Liver (tissue), 9 donors: ENCODE measurements around the gene ERBB4. TPM values are rescaled to one million over a fixed set of nuclear protein-coding genes. Genes with fewer than 3 reads are reported as not detected.

Experiments
- DNase-seq: peaks from one replicate; pipeline ENCODE4 v3.0.0-alpha.2; 2017; ENCODE audit warnings: low spot score
- H3K27ac ChIP-seq, 2 donors: one replicate each; pipeline ENCODE4 v1.7.0; 2013; ENCODE audit warnings: inconsistent platforms in 2 of 2, low read length in 2 of 2, control low read depth in 1 of 2, low read depth in 1 of 2, mild to moderate bottlenecking in 1 of 2
- H3K27me3 ChIP-seq, 4 donors: one replicate each; pipeline versions ENCODE4 v1.6.1 to v1.7.0; 2013; ENCODE audit warnings: low read length in 3 of 4, inconsistent platforms in 1 of 4, mild to moderate bottlenecking in 1 of 4, moderate library complexity in 1 of 4; ENCODE audit not compliant: control insufficient read depth in 4 of 4, insufficient read depth in 4 of 4
- H3K36me3 ChIP-seq, 4 donors: one replicate each; pipeline versions ENCODE4 v1.6.1 to v1.7.0; 2013; ENCODE audit warnings: low read length in 3 of 4, mild to moderate bottlenecking in 3 of 4, low read depth in 1 of 4, moderate library complexity in 1 of 4; ENCODE audit not compliant: control insufficient read depth in 4 of 4, insufficient read depth in 3 of 4
- H3K4me1 ChIP-seq, 4 donors: one replicate each; pipeline versions ENCODE4 v1.6.1 to v1.7.0; 2013; ENCODE audit warnings: low read length in 3 of 4, mild to moderate bottlenecking in 3 of 4, moderate library complexity in 1 of 4; ENCODE audit not compliant: control insufficient read depth in 4 of 4, insufficient read depth in 4 of 4
- H3K4me3 ChIP-seq, 3 donors: one replicate each; pipeline versions ENCODE4 v1.6.1 to v1.7.0; 2013; ENCODE audit warnings: low read length in 3 of 3, control low read depth in 1 of 3, low read depth in 1 of 3, mild to moderate bottlenecking in 1 of 3
- H3K9ac ChIP-seq, 2 donors: one replicate each; pipeline ENCODE4 v1.7.0; 2013; ENCODE audit warnings: low read length in 2 of 2, mild to moderate bottlenecking in 2 of 2, moderate library complexity in 2 of 2, control low read depth in 1 of 2, low read depth in 1 of 2
- H3K9me3 ChIP-seq, 4 donors: one replicate each; pipeline versions ENCODE4 v1.6.1 to v1.7.0; 2013; ENCODE audit warnings: low read length in 3 of 4; ENCODE audit not compliant: control insufficient read depth in 4 of 4
- CTCF ChIP-seq: fragments of 150-350 bp; IDR thresholded peaks from 2 replicates; pipeline ENCODE4 v1.5.1; 2017; ENCODE audit warnings: improper control_type of control experiment, low read depth, low read length; ENCODE audit not compliant: missing input control
- EGR1 ChIP-seq, 2 donors: IDR thresholded peaks; 2 replicates each; pipeline ENCODE4 v1.6.1; 2016 to 2018; ENCODE audit warnings: antibody characterized with exemption in 2 of 2, low read depth in 2 of 2
- FOXA1 ChIP-seq: IDR thresholded peaks from 2 replicates; pipeline ENCODE4 v1.6.1; 2016; ENCODE audit warnings: antibody characterized with exemption
- GABPA ChIP-seq, 2 donors: IDR thresholded peaks in 1 of 2; conservative IDR thresholded peaks in 1 of 2; 2 replicates each; pipeline ENCODE4 v1.6.1; 2016; ENCODE audit warnings: antibody characterized with exemption in 2 of 2, mild to moderate bottlenecking in 1 of 2, moderate library complexity in 1 of 2
- HNF4A ChIP-seq, 2 donors: conservative IDR thresholded peaks; 2 replicates each; pipeline ENCODE4 v1.6.1; 2016; ENCODE audit warnings: antibody characterized with exemption in 2 of 2, mild to moderate bottlenecking in 2 of 2
- JUND ChIP-seq, 2 donors: IDR thresholded peaks; 2 replicates each; pipeline ENCODE4 v1.6.1; 2016; ENCODE audit warnings: antibody characterized with exemption in 2 of 2
- NR2F2 ChIP-seq: IDR thresholded peaks from 2 replicates; pipeline ENCODE4 v1.6.1; 2016; ENCODE audit warnings: antibody characterized with exemption
- RXRA ChIP-seq, 2 donors: IDR thresholded peaks; 2 replicates each; pipeline ENCODE4 v1.6.1; 2017 to 2018; ENCODE audit warnings: antibody characterized with exemption in 2 of 2, mild to moderate bottlenecking in 1 of 2
- SP1 ChIP-seq: IDR thresholded peaks from 2 replicates; pipeline ENCODE4 v1.6.1; 2018; ENCODE audit warnings: antibody characterized with exemption, mild to moderate bottlenecking
- TAF1 ChIP-seq: conservative IDR thresholded peaks from 2 replicates; pipeline ENCODE4 v1.6.1; 2016; ENCODE audit warnings: antibody characterized with exemption, mild to moderate bottlenecking
- YY1 ChIP-seq: IDR thresholded peaks from 2 replicates; pipeline ENCODE4 v1.6.1; 2016; ENCODE audit warnings: antibody characterized with exemption, mild to moderate bottlenecking
- WGBS: extraction: QIAGEN DNeasy Blood & Tissue Kit; methylation state at CpG from one replicate; pipeline ENCODE4 v1.1.7; 2013; 5-methylcytosine and 5-hydroxymethylcytosine counted together
- polyA plus RNA-seq, 2 donors: library from polyadenylated mRNA; stranded (reverse) in 1 of 2; unstranded in 1 of 2; fragments of 200-250 nt in 1 of 2; fragments of >200 nt in 1 of 2; fragmentation: Nextera tagmentation in 1 of 2; extraction: Ambion mirVana in 1 of 2; gene quantifications; one replicate each; pipeline versions ENCODE4 v1.2.1 to v1.2.3, GENCODE V29; 2013 to 2015
- total RNA-seq, 2 donors: library from RNA; depleted of rRNA; stranded (reverse); fragments of >200 nt; gene quantifications; one replicate each; pipeline ENCODE4 v1.2.3, GENCODE V29; 2014
- TF ChIP-seq, protein P1 (sequence below): IDR thresholded peaks from 2 replicates; pipeline ENCODE4 v1.6.1; 2016; ENCODE audit warnings: antibody characterized with exemption
- TF ChIP-seq, protein P2 (sequence below): IDR thresholded peaks from 2 replicates; pipeline ENCODE4 v1.6.1; 2016; ENCODE audit warnings: antibody characterized with exemption, mild to moderate bottlenecking
- donor health status: healthy.
- donor health status: healthy.
- donor health status: healthy.
- donor health status: healthy.
- donor health status: healthy.

The ERBB4 gene
- total and polyA plus RNA-seq, 4 donors, result 0.03 to 0.42 TPM; not detected in 2

- TF ChIP-seq GABPA (IDR thresholded peaks at IDR 0.05 in 1 of 2, conservative IDR thresholded peaks at IDR 0.05 in 1 of 2) (no peak), TAF1 (no peak)
Measured at GRCh38 chr2:212032536-212033219, 505.9 kb downstream of the ERBB4 start (continued).

DNA sequence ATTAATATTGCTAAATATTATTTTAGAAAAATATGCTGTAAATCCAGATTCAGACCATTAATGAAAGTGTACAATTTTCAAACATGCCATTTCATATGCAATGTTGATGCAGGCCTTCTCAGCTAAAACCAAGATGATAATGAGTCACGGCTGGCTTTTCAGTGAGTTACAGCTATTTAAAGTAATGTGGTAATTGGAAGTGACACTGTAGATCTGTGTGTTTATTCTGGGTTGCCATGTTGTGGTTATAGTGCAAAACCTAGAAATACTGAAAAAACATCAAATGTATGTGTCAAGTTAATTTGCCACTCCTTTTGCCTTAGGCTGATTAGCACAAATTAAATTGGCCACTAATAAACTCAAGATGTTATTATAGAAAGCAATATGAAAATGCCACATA, 506.6 kb downstream of the ERBB4 start:
- WGBS, result 73% methylated on average over 1 of the region's 1 CpG
- Histone ChIP-seq H3K27ac (no peak overlapping the region), H3K9ac (no peak overlapping the region), H3K4me1 (no peaks in the 10 kb centered on the region), H3K36me3 (no peaks in the 10 kb centered on the region), H3K27me3 (no peaks in the 10 kb centered on the region), H3K4me3 (no peak overlapping the region), H3K9me3 (no peaks in the 10 kb centered on the region)
- no peak for TF ChIP-seq SP1
- TF ChIP-seq, protein P1, sequence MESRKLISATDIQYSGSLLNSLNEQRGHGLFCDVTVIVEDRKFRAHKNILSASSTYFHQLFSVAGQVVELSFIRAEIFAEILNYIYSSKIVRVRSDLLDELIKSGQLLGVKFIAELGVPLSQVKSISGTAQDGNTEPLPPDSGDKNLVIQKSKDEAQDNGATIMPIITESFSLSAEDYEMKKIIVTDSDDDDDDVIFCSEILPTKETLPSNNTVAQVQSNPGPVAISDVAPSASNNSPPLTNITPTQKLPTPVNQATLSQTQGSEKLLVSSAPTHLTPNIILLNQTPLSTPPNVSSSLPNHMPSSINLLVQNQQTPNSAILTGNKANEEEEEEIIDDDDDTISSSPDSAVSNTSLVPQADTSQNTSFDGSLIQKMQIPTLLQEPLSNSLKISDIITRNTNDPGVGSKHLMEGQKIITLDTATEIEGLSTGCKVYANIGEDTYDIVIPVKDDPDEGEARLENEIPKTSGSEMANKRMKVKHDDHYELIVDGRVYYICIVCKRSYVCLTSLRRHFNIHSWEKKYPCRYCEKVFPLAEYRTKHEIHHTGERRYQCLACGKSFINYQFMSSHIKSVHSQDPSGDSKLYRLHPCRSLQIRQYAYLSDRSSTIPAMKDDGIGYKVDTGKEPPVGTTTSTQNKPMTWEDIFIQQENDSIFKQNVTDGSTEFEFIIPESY, result no peak
- no peak for TF ChIP-seq HNF4A (conservative IDR thresholded peaks at IDR 0.05)
- no peak for TF ChIP-seq NR2F2
- TF ChIP-seq, protein P2, sequence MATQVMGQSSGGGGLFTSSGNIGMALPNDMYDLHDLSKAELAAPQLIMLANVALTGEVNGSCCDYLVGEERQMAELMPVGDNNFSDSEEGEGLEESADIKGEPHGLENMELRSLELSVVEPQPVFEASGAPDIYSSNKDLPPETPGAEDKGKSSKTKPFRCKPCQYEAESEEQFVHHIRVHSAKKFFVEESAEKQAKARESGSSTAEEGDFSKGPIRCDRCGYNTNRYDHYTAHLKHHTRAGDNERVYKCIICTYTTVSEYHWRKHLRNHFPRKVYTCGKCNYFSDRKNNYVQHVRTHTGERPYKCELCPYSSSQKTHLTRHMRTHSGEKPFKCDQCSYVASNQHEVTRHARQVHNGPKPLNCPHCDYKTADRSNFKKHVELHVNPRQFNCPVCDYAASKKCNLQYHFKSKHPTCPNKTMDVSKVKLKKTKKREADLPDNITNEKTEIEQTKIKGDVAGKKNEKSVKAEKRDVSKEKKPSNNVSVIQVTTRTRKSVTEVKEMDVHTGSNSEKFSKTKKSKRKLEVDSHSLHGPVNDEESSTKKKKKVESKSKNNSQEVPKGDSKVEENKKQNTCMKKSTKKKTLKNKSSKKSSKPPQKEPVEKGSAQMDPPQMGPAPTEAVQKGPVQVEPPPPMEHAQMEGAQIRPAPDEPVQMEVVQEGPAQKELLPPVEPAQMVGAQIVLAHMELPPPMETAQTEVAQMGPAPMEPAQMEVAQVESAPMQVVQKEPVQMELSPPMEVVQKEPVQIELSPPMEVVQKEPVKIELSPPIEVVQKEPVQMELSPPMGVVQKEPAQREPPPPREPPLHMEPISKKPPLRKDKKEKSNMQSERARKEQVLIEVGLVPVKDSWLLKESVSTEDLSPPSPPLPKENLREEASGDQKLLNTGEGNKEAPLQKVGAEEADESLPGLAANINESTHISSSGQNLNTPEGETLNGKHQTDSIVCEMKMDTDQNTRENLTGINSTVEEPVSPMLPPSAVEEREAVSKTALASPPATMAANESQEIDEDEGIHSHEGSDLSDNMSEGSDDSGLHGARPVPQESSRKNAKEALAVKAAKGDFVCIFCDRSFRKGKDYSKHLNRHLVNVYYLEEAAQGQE, result no peak
- no peak for DNase-seq

GRCh38 chr2:212030709-212031108, 507.9 kb downstream of the ERBB4 start:
- Histone ChIP-seq H3K4me1 (no peaks in the 10 kb centered on the region), H3K9me3 (no peaks in the 10 kb centered on the region), H3K9ac (no peak overlapping the region), H3K36me3 (no peaks in the 10 kb centered on the region), H3K27ac (no peak overlapping the region), H3K27me3 (no peaks in the 10 kb centered on the region), H3K4me3 (no peak overlapping the region)
- no peak for DNase-seq
- TF ChIP-seq CTCF, result no peak
- no peak for TF ChIP-seq EGR1 (IDR thresholded peaks at IDR 0.05; ENCODE audit: low read depth in 2 of 2)
- no peak for TF ChIP-seq YY1
- no peak for TF ChIP-seq HNF4A (conservative IDR thresholded peaks at IDR 0.05)
- no peak for TF ChIP-seq NR2F2
- no peak for TF ChIP-seq FOXA1
- no peak for TF ChIP-seq JUND (IDR thresholded peaks at IDR 0.05)
- no peak for TF ChIP-seq RXRA (IDR thresholded peaks at IDR 0.05)
- WGBS, result 46% methylated on average over 4 of the region's 4 CpGs
